ENCODE results near the gene ANKRD44.

ANKRD44 gene

GRCh38 chr2:197210430-197210829 is 100.2 kb downstream of the ANKRD44 start:
- H3K4me3 ChIP-seq (ENCODE audit: low read depth, low read length): no peak overlapping the region

- H3K4me3 ChIP-seq (ENCODE audit: low read depth, low read length): no peak overlapping the region
These were observed 100.7 kb downstream of the ANKRD44 start for GRCh38 chr2:197209742-197210408.

GRCh38 chr2:197209246-197209645 is 101.3 kb downstream of the ANKRD44 start:
- H3K4me3 ChIP-seq (ENCODE audit: low read depth, low read length): no peak overlapping the region

- no peak overlapping the region for H3K4me3 ChIP-seq (ENCODE audit: low read depth, low read length)
These were observed 101.7 kb downstream of the ANKRD44 start for GRCh38 chr2:197208841-197209240.

GRCh38 chr2:197208024-197208423 is 102.6 kb downstream of the ANKRD44 start:
- no peak overlapping the region for H3K4me3 ChIP-seq (ENCODE audit: low read depth, low read length)

- no peak overlapping the region for H3K4me3 ChIP-seq (ENCODE audit: low read depth, low read length)
These were observed 103.0 kb downstream of the ANKRD44 start for GRCh38 chr2:197207598-197207997.

- H3K4me3 ChIP-seq (ENCODE audit: low read depth, low read length): no peak overlapping the region
These were observed 103.5 kb downstream of the ANKRD44 start for GRCh38 chr2:197207106-197207505.

GRCh38 chr2:197205585-197206215 is 104.9 kb downstream of the ANKRD44 start:
- no peak overlapping the region for H3K4me3 ChIP-seq (ENCODE audit: low read depth, low read length)

- H3K4me3 ChIP-seq (ENCODE audit: low read depth, low read length): no peak overlapping the region
These were observed 105.9 kb downstream of the ANKRD44 start for GRCh38 chr2:197204519-197205250.

GRCh38 chr2:197201874-197202273 is 108.7 kb downstream of the ANKRD44 start:
- no peak overlapping the region for H3K4me3 ChIP-seq (ENCODE audit: low read depth, low read length)

- H3K4me3 ChIP-seq (ENCODE audit: low read depth, low read length): no peak overlapping the region
These were observed 109.9 kb downstream of the ANKRD44 start for GRCh38 chr2:197200762-197201058.

GRCh38 chr2:197200051-197200761 is 110.4 kb downstream of the ANKRD44 start:
- no peak overlapping the region for H3K4me3 ChIP-seq (ENCODE audit: low read depth, low read length)

- H3K4me3 ChIP-seq (ENCODE audit: low read depth, low read length): no peak overlapping the region
These were observed 111.7 kb downstream of the ANKRD44 start for GRCh38 chr2:197198890-197199289.

GRCh38 chr2:197197895-197198311 is 112.7 kb downstream of the ANKRD44 start:
- H3K4me3 ChIP-seq (ENCODE audit: low read depth, low read length): no peak overlapping the region

GRCh38 chr2:197196541-197197180 is 113.9 kb downstream of the ANKRD44 start:
- no peak overlapping the region for H3K4me3 ChIP-seq (ENCODE audit: low read depth, low read length)

GRCh38 chr2:197195518-197195917 is 115.1 kb downstream of the ANKRD44 start:
- H3K4me3 ChIP-seq (ENCODE audit: low read depth, low read length): no peak overlapping the region

GRCh38 chr2:197191940-197192322 is 118.6 kb downstream of the ANKRD44 start:
- H3K4me3 ChIP-seq (ENCODE audit: low read depth, low read length): no peak overlapping the region

GRCh38 chr2:197191177-197191939 is 119.2 kb downstream of the ANKRD44 start:
- H3K4me3 ChIP-seq (ENCODE audit: low read depth, low read length): no peak overlapping the region

GRCh38 chr2:197190100-197190432 is 120.5 kb downstream of the ANKRD44 start:
- no peak overlapping the region for H3K4me3 ChIP-seq (ENCODE audit: low read depth, low read length)

GRCh38 chr2:197189426-197190099 is 121.0 kb downstream of the ANKRD44 start:
- H3K4me3 ChIP-seq (ENCODE audit: low read depth, low read length): no peak overlapping the region
